K562 (cell line): ENCODE data around the gene CLIP1. TPM values are rescaled to one million over a fixed set of nuclear protein-coding genes. Genes with fewer than 3 reads are reported as not detected.

Source experiments
- ARID1B ChIP-seq: fragments of 450-650 bp; IDR thresholded peaks from 2 replicates; pipeline ENCODE4 v1.6.1; 2016; ENCODE audit warnings: antibody characterized with exemption, mild to moderate bottlenecking, inconsistent platforms
- ARID2 ChIP-seq: fragments of 450-650 bp; IDR thresholded peaks from 2 replicates; pipeline ENCODE4 v1.6.1; 2017; ENCODE audit warnings: antibody characterized with exemption, mild to moderate bottlenecking
- ATF4 ChIP-seq: fragments of 450-650 bp; formaldehyde crosslinking; IDR thresholded peaks from 2 replicates; pipeline ENCODE4 v1.4.0; 2022; ENCODE audit warnings: mild to moderate bottlenecking, moderate library complexity
- ATF6 ChIP-seq: sonication (generic); formaldehyde crosslinking; IDR thresholded peaks from 2 replicates; pipeline ENCODE4 v1.4.0; 2020; ENCODE audit warnings: mild to moderate bottlenecking, missing genetic modification reagents
- CREB5 ChIP-seq: fragments of 250-450 bp; sonication (Bioruptor Pico); IDR thresholded peaks from 2 replicates; pipeline ENCODE4 v1.5.0; 2020; ENCODE audit warnings: mild to moderate bottlenecking
- DLX4 ChIP-seq: fragments of 250-450 bp; sonication (Bioruptor Pico); IDR thresholded peaks from 2 replicates; pipeline ENCODE4 v1.6.1; 2021; ENCODE audit warnings: mild to moderate bottlenecking
- KAT2B ChIP-seq: IDR thresholded peaks from one replicate; pipeline ENCODE4 v1.6.1; 2012; ENCODE audit warnings: low read depth, mild to moderate bottlenecking, control low read depth, inconsistent platforms, low read length, moderate library complexity
- POU5F1 ChIP-seq: fragments of 150-350 bp; IDR thresholded peaks from 2 replicates; pipeline ENCODE4 v1.6.1; 2014; ENCODE audit warnings: borderline replicate concordance, low read length, low read depth, mild to moderate bottlenecking; ENCODE audit not compliant: partially characterized antibody
- RAD21 ChIP-seq, 2 experiments: fragments of 250-450 bp in 1 of 2; fragments of 450-650 bp in 1 of 2; sonication (Bioruptor Pico) in 1 of 2; formaldehyde crosslinking in 1 of 2; IDR thresholded peaks in 1 of 2; conservative IDR thresholded peaks in 1 of 2; 2 replicates each; pipeline versions ENCODE4 v1.4.0 to v1.8.0; 2020 to 2022; ENCODE audit warnings: mild to moderate bottlenecking in 2 of 2, moderate library complexity in 1 of 2
- TEAD4 ChIP-seq, 2 experiments: sonication (generic) in 1 of 2; formaldehyde crosslinking in 1 of 2; IDR thresholded peaks; 2 replicates each; pipeline versions ENCODE4 v1.6.1 to v1.8.0; 2012 to 2022; ENCODE audit warnings: borderline replicate concordance in 1 of 2, inconsistent platforms in 1 of 2, low read length in 1 of 2, mild to moderate bottlenecking in 1 of 2, missing genetic modification reagents in 1 of 2
- ZNF3 ChIP-seq: fragments of 250-450 bp; sonication (Bioruptor Pico); IDR thresholded peaks from 2 replicates; pipeline ENCODE4 v1.5.0; 2021; ENCODE audit warnings: mild to moderate bottlenecking, moderate library complexity
- ZNF780A ChIP-seq: fragments of 250-450 bp; sonication (Bioruptor Pico); IDR thresholded peaks from 2 replicates; pipeline ENCODE4 v1.5.0; 2021; ENCODE audit warnings: mild to moderate bottlenecking
- polyA plus RNA-seq, 8 experiments: library from polyadenylated mRNA; depleted of rRNA in 4 of 8; stranded (reverse) in 5 of 8; unstranded in 3 of 8; fragments of >200 nt; fragmentation: Nextera tagmentation in 2 of 8; fragmentation: Illumina TruSeq in 1 of 8; extraction: Ambion mirVana in 2 of 8; extraction: Trizol in 1 of 8; gene quantifications; 2 replicates each; pipeline versions ENCODE4 v1.2.1 to v1.2.3, GENCODE V29; 2011 to 2014; ENCODE audit warnings: inconsistent platforms in 1 of 8, missing spikeins in 1 of 8
- total RNA-seq, 7 experiments: library from RNA; depleted of rRNA in 6 of 7; stranded (reverse); fragments of >200 nt in 6 of 7; fragmentation: Illumina TruSeq in 2 of 7; extraction: Trizol in 2 of 7; gene quantifications; 2 replicates each; pipeline versions ENCODE4 v1.2.1 to v1.2.3, GENCODE V29; 2011 to 2021; ENCODE audit warnings: low replicate concordance in 1 of 7
- TF ChIP-seq, protein P1 (sequence below): sonication (generic); formaldehyde crosslinking; IDR thresholded peaks from 2 replicates; pipeline ENCODE4 v1.8.0; 2022; ENCODE audit warnings: mild to moderate bottlenecking, low read depth, missing genetic modification reagents
- TF ChIP-seq, protein P2 (sequence below): fragments of 250-450 bp; sonication (Bioruptor Pico); IDR thresholded peaks from 2 replicates; pipeline ENCODE4 v1.4.0; 2020

Gene CLIP1
- total and polyA plus RNA-seq, 9 of the 15 experiments (the other 6 are each of a cell fraction or from before 2014, with no cell fraction given) = 5.8 to 33.9 (median 27.6) TPM

- TF ChIP-seq, protein P1, sequence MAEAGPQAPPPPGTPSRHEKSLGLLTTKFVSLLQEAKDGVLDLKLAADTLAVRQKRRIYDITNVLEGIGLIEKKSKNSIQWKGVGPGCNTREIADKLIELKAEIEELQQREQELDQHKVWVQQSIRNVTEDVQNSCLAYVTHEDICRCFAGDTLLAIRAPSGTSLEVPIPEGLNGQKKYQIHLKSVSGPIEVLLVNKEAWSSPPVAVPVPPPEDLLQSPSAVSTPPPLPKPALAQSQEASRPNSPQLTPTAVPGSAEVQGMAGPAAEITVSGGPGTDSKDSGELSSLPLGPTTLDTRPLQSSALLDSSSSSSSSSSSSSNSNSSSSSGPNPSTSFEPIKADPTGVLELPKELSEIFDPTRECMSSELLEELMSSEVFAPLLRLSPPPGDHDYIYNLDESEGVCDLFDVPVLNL (CRISPR knock-in tag) = no peak
- TF ChIP-seq TEAD4 (IDR thresholded peaks at IDR 0.05; ENCODE audit: low read length) = 0 out of 2 replicates have a peak, but pooled peaks have one; percentile 14
- TF ChIP-seq TEAD4 (CRISPR knock-in tag; IDR thresholded peaks at IDR 0.05; ENCODE audit: borderline replicate concordance) = no peak
- no peak for TF ChIP-seq DLX4 (CRISPR knock-in tag)
- TF ChIP-seq ZNF780A (CRISPR knock-in tag) = no peak
- no peak for TF ChIP-seq ARID2
- TF ChIP-seq ZNF3 (CRISPR knock-in tag) = no peak
- no peak for TF ChIP-seq KAT2B
- TF ChIP-seq ARID1B = 0 out of 2 replicates have a peak, but pooled peaks have one; percentile 32
- no peak for TF ChIP-seq CREB5
- TF ChIP-seq RAD21 (CRISPR knock-in tag; conservative IDR thresholded peaks at IDR 0.05 in 1 of 2, IDR thresholded peaks at IDR 0.05 in 1 of 2) = 0 out of 4 replicates have a peak, but pooled peaks of 1 of the 2 experiments have one; percentile 3
- no peak for TF ChIP-seq ATF6 (CRISPR knock-in tag)
- TF ChIP-seq, protein P2, sequence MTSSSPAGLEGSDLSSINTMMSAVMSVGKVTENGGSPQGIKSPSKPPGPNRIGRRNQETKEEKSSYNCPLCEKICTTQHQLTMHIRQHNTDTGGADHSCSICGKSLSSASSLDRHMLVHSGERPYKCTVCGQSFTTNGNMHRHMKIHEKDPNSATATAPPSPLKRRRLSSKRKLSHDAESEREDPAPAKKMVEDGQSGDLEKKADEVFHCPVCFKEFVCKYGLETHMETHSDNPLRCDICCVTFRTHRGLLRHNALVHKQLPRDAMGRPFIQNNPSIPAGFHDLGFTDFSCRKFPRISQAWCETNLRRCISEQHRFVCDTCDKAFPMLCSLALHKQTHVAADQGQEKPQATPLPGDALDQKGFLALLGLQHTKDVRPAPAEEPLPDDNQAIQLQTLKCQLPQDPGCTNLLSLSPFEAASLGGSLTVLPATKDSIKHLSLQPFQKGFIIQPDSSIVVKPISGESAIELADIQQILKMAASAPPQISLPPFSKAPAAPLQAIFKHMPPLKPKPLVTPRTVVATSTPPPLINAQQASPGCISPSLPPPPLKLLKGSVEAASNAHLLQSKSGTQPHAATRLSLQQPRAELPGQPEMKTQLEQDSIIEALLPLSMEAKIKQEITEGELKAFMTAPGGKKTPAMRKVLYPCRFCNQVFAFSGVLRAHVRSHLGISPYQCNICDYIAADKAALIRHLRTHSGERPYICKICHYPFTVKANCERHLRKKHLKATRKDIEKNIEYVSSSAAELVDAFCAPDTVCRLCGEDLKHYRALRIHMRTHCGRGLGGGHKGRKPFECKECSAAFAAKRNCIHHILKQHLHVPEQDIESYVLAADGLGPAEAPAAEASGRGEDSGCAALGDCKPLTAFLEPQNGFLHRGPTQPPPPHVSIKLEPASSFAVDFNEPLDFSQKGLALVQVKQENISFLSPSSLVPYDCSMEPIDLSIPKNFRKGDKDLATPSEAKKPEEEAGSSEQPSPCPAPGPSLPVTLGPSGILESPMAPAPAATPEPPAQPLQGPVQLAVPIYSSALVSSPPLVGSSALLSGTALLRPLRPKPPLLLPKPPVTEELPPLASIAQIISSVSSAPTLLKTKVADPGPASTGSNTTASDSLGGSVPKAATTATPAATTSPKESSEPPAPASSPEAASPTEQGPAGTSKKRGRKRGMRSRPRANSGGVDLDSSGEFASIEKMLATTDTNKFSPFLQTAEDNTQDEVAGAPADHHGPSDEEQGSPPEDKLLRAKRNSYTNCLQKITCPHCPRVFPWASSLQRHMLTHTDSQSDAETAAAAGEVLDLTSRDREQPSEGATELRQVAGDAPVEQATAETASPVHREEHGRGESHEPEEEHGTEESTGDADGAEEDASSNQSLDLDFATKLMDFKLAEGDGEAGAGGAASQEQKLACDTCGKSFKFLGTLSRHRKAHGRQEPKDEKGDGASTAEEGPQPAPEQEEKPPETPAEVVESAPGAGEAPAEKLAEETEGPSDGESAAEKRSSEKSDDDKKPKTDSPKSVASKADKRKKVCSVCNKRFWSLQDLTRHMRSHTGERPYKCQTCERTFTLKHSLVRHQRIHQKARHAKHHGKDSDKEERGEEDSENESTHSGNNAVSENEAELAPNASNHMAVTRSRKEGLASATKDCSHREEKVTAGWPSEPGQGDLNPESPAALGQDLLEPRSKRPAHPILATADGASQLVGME (CRISPR knock-in tag) = no peak
- TF ChIP-seq POU5F1 = no peak
- TF ChIP-seq ATF4 (CRISPR knock-in tag) = no peak
Measured at GRCh38 chr12:122421187-122421820, 1.2 kb downstream of the CLIP1 start (continued).
